Motor neuron (in vitro differentiated cells): ENCODE data around the gene CMIP. TPM values are rescaled to one million over a fixed set of nuclear protein-coding genes. Genes with fewer than 3 reads are reported as not detected.

Experiments used
- ATAC-seq, 8 experiments: fragments of 200-7000 bp; cut with Tn5 transposase; replicated peaks in 6 of 8; 2 replicates each; pipeline ENCODE4 v1.8.0; 2021; ENCODE audit warnings: mild to moderate bottlenecking in 8 of 8, moderate library complexity in 8 of 8
- H3K27ac ChIP-seq, 2 donors: fragments of 250-450 bp; sonication (Bioruptor Pico); 2 replicates each; pipeline ENCODE4 v1.9.0; 2021; ENCODE audit warnings: antibody characterized with exemption in 2 of 2, mild to moderate bottlenecking in 2 of 2, moderate library complexity in 1 of 2
- H3K4me1 ChIP-seq, 2 donors: fragments of 250-450 bp; sonication (Bioruptor Pico); replicated peaks in 1 of 2; 2 replicates each; pipeline ENCODE4 v1.6.1; 2021; ENCODE audit warnings: antibody characterized with exemption in 2 of 2, mild to moderate bottlenecking in 2 of 2, moderate library complexity in 1 of 2
- H3K4me3 ChIP-seq, 5 donors: fragments of 250-450 bp; sonication (Bioruptor Pico); 2 replicates each; pipeline ENCODE4 v1.9.0; 2021; ENCODE audit warnings: antibody characterized with exemption in 5 of 5, mild to moderate bottlenecking in 5 of 5, moderate library complexity in 4 of 5
- WGBS, 10 experiments: fragments of 450-650 bp; shearing (Covaris generic); methylation state at CpG; one replicate each; pipeline ENCODE4 v1.0.0; 2022; 5-methylcytosine and 5-hydroxymethylcytosine counted together
- in situ Hi-C, 9 experiments: fragments of 400-800 bp; cut with MboI; loops; one replicate each; pipeline ENCODE4 v1.15.0; 2021; ENCODE audit warnings: low sequenced_read_pairs in 9 of 9, low pct_unique_long_range_greater_than_20kb in 2 of 9; ENCODE audit not compliant: unreplicated experiment in 9 of 9
- total RNA-seq, 8 experiments: library from RNA; unstranded; fragments of 300-600 nt; gene quantifications; 2 replicates each; pipeline versions ENCODE4 v1.2.3 to v1.2.4, GENCODE V29; 2022

CMIP gene
- total RNA-seq, 8 experiments from 2014 or later, result 4.6 to 35.3 (median 19.1) TPM

DNA sequence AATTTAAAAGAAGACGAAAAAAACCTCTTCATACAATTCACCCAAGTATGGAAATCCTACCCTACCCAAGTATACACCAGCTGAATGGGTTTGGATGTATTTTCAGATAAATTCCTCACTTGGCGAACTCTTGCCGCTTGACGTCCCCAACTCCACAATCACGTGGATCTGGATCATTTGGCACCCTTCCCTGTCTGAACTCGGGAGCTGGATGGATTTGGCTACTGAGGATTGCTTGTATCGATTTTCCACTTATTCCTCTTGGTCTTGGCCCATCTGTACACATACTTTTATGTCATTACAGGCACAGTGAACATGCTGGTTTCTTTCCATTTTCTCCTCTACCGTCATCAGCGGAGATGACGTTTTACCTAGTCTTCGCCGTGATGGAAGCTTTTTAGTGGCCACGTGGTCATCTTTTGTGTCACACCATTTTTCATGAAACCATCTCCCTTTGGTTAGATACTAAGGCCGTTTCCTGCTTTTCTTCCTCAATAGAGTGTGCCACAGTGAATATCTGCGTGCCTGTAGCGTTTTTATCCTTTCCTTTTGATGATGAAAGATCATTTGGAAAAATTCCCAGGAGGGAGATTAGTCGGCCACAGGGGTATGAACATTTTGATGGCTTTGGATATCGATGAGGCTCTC is 47.1 kb downstream of the CMIP start:
- 34 to 95% (median 83%) methylated on average over 5 to 18 of the region's 18 CpGs for WGBS, 10 experiments
- no peak for ATAC-seq
- in situ Hi-C loops, result no loop called here
- H3K4me1 ChIP-seq, result peaks cover 31 to 34% of the 10 kb centered on the region in 2 donors
- no peak overlapping the region for H3K27ac ChIP-seq
- no peak overlapping the region for H3K4me3 ChIP-seq

DNA sequence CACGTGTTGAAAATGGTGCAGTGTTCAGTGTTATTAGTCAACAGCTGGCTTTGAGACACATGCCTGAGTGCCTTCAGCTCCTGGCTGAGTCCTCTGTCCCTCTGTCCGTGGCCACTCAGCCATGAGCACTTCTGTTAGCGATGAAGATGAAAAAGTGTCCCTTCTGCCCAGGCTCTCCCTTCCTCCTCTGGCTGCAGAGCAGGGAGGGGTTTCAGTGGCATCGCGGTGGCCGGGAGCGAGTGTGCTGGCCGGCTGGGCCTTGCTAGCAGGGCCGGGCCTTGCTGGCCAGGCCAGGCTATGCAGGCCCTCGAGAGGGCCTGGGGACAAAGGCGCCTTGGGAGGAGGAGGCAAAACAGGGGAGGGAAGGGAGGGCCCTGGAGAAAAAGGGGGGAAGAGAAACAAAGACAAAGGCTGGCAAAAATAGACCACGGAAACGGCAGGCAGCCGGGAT is 47.7 kb downstream of the CMIP start:
- peaks cover 31 to 34% of the 10 kb centered on the region in 2 donors for H3K4me1 ChIP-seq
- no peak overlapping the region for H3K4me3 ChIP-seq
- in situ Hi-C loops, result no loop called here
- H3K27ac ChIP-seq, result peak overlapping the region; percentile 50 to 64
- WGBS, 10 experiments, result 0 to 50% (median 30%) methylated on average over 1 to 5 of the region's 14 CpGs; no CpG with 5 or more reads in 6 of the 10 experiments
- ATAC-seq, result peak in 7 of 8 experiments; percentile 18 to 76 (median 73)

DNA sequence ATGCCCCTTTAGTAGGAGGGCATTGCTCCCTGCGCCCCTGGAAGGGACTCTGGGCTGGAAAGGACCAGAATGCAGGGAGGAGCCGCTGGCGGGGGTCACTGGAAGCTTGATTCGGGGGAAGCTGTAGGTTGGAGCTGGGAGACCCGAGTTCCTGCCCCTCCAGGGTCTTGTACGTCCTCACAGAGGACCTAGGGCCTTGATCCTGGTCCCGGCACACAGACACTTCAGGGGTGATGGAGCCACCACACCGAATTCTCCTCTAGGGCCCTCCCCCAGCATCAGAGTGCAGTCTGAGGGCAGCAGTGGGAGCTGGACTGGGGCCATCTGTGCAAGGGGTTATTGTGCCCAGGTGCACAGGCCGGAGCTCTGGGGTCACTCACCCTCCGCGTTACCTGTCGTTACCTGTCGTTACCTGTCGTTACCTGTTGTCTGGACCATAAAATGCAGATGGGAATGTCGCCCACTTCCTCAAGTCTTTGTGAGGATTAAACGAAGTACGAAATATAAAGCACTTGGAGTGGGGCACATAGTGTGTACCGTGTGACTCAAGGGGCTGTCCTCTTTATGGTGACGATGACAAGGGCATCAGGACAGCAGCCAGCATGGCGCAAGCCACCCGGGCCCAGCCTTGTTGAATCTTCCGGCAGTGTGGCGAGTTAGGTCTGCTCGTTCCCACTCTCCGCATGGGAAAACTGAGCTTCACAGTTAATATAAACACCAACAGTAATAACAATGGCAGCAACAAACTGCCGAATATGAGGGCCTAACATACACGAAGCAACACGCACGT is 48.6 kb downstream of the CMIP start:
- WGBS, 10 experiments, result 27 to 93% (median 83%) methylated on average over 1 to 18 of the region's 29 CpGs; no CpG with 5 or more reads in 2 of the 10 experiments
- in situ Hi-C loops, result no loop called here
- H3K4me3 ChIP-seq, result no peak overlapping the region
- peaks cover 31 to 34% of the 10 kb centered on the region in 2 donors for H3K4me1 ChIP-seq
- peak overlapping the region; percentile 50 to 64 for H3K27ac ChIP-seq
- peak in 2 of 8 experiments; percentile 0 to 2 for ATAC-seq

- WGBS, 10 experiments, result 20 to 100% (median 72%) methylated on average over 1 to 8 of the region's 23 CpGs; no CpG with 5 or more reads in 2 of the 10 experiments
- peaks cover 31 to 34% of the 10 kb centered on the region in 2 donors for H3K4me1 ChIP-seq
- in situ Hi-C loops, result no loop called here
- H3K27ac ChIP-seq, result peak overlapping the region; percentile 45
- H3K4me3 ChIP-seq, result no peak overlapping the region
- ATAC-seq, result peak; percentile 58 to 93 (median 88)
These were observed 49.3 kb downstream of the CMIP start for GRCh38 chr16:81493755-81494433.

DNA sequence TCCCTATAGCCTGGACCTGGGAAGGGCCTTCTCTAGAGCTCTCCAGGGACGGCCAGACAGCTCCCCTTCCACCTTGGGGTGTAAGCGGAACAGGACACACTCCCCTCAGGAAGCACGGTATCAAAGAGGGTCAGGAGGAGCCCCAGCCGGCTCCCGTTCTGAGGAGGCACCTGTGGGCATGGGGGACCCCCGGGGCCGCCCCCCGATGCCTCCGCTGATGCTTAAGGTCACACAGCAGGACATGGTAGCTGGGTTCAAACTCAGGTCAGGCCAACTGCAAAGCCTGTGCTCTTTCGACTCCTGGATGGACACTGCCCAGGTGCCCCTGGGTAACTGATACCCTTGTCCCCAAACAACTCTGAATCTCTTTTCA is 49.8 kb downstream of the CMIP start:
- in situ Hi-C loops, result no loop called here

DNA sequence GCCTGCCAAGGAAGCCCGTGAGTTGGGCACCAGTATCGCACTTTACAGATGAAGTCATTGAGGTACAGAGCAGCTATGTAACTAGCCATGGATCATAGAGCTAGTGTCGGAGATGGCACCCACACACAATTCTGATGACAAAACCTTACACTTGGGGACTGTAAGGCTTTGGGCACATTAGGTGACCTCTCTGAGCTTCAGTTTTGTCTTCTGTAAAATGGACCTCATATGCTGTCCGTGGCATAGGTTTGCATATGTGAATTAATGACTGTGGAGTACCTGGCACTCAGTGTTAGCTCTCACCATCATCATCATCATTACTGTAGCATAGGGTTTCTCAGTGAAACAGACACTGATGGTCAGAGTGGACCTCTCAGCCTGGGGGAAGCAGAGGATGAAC is 50.3 kb downstream of the CMIP start:
- Histone ChIP-seq H3K4me3 (no peak overlapping the region), H3K4me1 (peaks cover 31 to 34% of the 10 kb centered on the region in 2 donors), H3K27ac (peak overlapping the region in 1 of 2 donors; percentile 45)
- WGBS, 10 experiments, result 89 to 100% (median 100%) methylated on average over 3 to 4 of the region's 4 CpGs; no CpG with 5 or more reads in 5 of the 10 experiments
- in situ Hi-C loops, result no loop called here
- no peak for ATAC-seq

More for the DNA sequence above, 49.8 kb downstream of the CMIP start:
- no peak overlapping the region for H3K4me3 ChIP-seq
- H3K4me1 ChIP-seq, result peaks cover 31 to 34% of the 10 kb centered on the region in 2 donors
- 71 to 100% methylated on average over 1 to 4 of the region's 10 CpGs; no CpG with 5 or more reads in 8 of the 10 experiments for WGBS, 10 experiments
- ATAC-seq, result no peak
- peak overlapping the region; percentile 45 for H3K27ac ChIP-seq

DNA sequence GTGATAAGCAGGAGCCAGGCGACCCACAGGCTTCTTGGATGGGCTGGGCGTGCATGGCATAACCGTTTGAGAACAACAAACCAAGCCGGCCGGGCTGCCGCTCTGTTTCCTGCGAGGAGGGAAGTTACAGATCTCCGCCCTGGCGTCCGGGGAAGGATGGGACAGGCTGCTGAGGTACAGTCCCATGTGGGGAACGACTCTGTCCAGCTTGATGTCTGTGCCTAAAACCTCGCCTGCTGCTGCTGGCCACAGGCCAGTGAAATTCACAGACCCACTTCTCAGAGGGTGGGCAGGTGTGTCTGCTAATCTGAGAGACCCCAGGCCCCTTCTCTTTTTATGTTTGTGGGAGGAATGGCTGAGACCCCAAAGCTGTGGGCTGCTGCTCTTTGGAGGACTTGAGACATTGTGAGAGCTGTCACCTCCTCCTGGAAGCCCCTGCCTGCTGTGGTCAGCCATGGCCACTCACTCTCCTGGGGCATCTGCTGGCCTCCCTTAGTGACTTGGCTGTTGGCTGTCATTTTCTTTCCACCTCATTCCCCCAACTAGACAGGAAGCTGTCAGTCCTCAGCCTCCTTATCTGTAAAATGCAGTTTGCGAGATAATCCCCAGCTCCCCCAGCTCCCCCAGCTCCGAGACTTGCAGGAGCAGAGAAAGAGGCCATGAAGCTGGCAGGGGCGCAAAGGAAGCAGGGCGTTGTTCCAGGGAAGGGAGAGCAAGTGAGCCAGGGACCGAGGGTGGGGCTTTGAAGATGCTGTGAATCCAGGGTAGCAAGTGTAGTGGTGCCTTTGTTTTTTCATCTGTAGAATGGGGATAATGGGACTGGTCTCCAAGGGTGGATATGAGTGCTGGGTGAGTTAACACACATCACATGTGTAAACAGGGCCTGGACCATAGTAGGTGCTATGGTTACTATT is 51.0 kb downstream of the CMIP start:
- Histone ChIP-seq H3K4me3 (no peak overlapping the region), H3K4me1 (peaks cover 31 to 34% of the 10 kb centered on the region in 2 donors), H3K27ac (no peak overlapping the region)
- ATAC-seq, result no peak
- 65 to 100% (median 86%) methylated on average over 1 to 8 of the region's 17 CpGs; no CpG with 5 or more reads in 4 of the 10 experiments for WGBS, 10 experiments
- in situ Hi-C loops, result no loop called here

DNA sequence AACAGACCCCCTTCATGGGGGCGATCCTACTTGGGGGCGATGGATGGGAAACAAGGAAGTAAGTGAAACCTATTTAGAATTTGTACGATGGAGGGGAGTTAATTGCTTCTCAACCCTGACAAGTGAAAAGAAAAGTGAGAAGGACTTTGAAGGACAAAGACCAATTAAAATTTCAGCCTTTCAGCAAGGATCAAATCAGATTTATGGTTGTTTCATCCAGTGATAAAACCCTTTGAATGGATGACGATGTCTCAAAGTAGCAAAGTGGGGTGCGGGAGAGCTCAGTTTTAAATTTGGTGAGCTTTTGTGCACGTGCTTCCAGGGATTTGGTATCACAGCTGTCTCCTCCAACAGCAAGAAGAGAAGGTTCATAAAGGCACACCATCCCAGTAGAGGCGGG is 51.7 kb downstream of the CMIP start:
- H3K4me1 ChIP-seq, result peaks cover 31 to 34% of the 10 kb centered on the region in 2 donors
- no peak overlapping the region for H3K27ac ChIP-seq
- no peak overlapping the region for H3K4me3 ChIP-seq
- ATAC-seq, result no peak
- WGBS, 10 experiments, result 75 to 100% (median 91%) methylated on average over 2 to 6 of the region's 7 CpGs; no CpG with 5 or more reads in 2 of the 10 experiments
- in situ Hi-C loops, result no loop called here

DNA sequence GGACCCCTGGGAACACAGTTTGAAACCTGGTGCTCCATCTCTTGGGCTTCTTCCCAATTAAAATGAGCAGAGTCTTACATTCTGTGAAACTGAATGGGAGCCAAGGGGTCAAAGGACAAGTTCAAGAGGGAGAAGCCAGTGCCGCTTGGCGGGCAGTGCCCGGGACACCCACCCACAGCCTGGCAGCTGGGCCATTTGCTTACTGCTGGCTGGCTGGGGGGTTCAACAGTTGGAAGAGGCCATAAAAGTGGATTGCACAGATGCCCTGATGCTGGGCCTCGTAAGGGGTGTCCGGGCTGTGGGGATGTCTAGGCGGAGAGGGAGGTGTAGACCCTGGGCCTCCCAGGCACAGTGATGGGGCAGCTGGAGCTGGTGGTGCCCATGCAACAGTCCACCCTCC is 52.1 kb downstream of the CMIP start:
- WGBS, 10 experiments, result 83 to 100% (median 93%) methylated on average over 1 to 3 of the region's 6 CpGs; no CpG with 5 or more reads in 6 of the 10 experiments
- Histone ChIP-seq H3K4me1 (peaks cover 28 to 31% of the 10 kb centered on the region in 2 donors), H3K4me3 (no peak overlapping the region), H3K27ac (no peak overlapping the region)
- in situ Hi-C loops, result no loop called here
- no peak for ATAC-seq

DNA sequence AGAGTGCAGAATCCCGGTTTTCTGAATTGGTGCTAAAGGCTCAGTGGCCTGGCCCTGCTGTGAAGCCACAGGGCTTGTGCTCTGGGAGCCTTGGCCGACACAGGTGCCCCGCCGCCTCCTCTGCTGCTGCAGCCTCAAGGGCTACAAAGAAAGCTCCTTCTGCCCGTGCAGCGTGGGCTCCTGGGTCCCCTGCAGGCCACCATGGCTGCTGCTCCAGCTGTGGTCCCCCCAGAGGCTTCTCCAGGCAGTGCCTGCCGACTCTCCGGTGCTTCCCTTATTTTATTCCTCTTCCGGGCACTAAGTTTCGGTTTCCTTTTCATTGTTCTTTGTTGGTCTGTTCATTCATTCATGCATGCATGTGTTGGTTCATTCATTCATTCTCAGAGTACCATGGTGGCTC is 53.1 kb downstream of the CMIP start:
- no peak for ATAC-seq
- H3K4me3 ChIP-seq, result no peak overlapping the region
- peaks cover 27 to 30% of the 10 kb centered on the region in 2 donors for H3K4me1 ChIP-seq
- no peak overlapping the region for H3K27ac ChIP-seq
- WGBS, 10 experiments, result 71 to 100% (median 87%) methylated on average over 1 to 6 of the region's 10 CpGs; no CpG with 5 or more reads in 4 of the 10 experiments
- in situ Hi-C loops, result no loop called here

DNA sequence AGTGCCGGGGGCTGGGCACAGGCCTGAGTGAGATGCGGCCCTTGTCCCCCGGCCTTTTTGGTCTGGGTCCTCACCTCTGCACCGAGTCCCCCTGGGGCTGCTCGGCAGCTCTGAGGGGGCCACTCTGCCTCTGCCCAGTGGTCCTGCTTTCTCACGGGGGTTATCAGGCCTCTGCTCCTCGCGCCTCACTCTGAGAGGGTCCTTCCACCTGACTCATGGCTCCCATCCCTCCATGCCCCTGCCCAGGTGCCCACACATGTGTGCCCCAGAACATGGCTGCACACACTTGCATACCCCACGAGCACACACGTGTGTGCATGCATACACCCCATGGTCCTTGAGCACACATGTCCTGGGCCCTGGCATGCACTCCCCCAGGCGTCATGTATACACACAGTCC is 53.7 kb downstream of the CMIP start:
- WGBS, 10 experiments, result 86 to 100% methylated on average over 3 to 5 of the region's 11 CpGs; no CpG with 5 or more reads in 8 of the 10 experiments
- H3K4me1 ChIP-seq, result peaks cover 28 to 30% of the 10 kb centered on the region in 2 donors
- H3K4me3 ChIP-seq, result no peak overlapping the region
- no peak overlapping the region for H3K27ac ChIP-seq
- no peak for ATAC-seq
- in situ Hi-C loops, result no loop called here
